ENCODE data around the gene LRRC37A3.
"Not testable (repeated sequence)": the region's sequence is repeated elsewhere in the genome, so short reads cannot be mapped to it uniquely, and the experiment has no call there.

GRCh38 chr17:64934284-64934778 lies 15.1 kb upstream of the LRRC37A3 start:
- not testable (repeated sequence) for TF ChIP-seq EZH2 (IDR thresholded peaks at IDR 0.05; ENCODE audit: borderline replicate concordance, low read length); CTCF (IDR thresholded peaks at IDR 0.05; ENCODE audit: low read length)

Data from OCI-LY1 (cell line).